ENCODE measurements around the gene ADGRG6.
"Not testable (repeated sequence)": the region's sequence is repeated elsewhere in the genome, so short reads cannot be mapped to it uniquely, and the experiment has no call there.

ADGRG6 gene

DNA sequence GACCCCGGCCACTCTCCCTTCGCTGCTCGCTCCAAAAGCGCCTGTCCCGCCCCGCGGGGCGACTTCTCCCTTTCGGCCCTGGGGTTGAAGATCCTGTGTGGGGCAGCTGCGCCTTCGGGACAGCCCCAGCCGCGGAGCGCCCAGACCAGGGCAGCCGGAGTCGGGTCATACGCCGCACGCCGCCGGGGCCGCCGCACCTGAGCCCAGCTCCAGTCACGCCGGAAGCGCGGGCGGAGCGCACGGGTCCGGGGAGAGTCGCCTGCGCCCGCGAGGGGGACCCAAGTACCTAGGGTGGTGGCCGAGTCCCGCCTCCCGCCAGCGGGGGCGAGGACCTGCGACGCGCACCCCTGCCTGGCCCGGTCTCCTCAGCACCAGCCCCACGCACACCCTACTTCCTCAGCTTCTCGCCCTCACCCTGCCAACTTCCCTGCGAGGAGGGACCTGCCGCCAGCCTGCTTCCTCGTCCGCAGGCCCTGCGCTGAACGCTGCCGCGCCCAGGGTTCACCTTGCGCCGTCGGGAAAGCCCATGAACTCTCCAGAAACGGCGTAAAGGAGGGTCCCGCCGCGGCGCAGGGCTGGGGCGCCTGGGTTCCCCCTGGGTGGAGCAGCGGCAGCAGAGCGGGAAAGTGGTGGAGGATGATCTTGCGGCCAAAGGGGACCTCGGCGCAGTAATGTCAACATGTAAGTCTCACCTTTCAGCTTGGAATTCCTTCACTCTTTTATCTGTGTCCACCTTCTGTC lies at the start of gene ADGRG6:
TSS of gene ADGRG6 (plus strand) at position 357 of the 741 bp plus-strand sequence. CDS start at position 680, 323 bp downstream.
- DNase-seq: no peak

DNA sequence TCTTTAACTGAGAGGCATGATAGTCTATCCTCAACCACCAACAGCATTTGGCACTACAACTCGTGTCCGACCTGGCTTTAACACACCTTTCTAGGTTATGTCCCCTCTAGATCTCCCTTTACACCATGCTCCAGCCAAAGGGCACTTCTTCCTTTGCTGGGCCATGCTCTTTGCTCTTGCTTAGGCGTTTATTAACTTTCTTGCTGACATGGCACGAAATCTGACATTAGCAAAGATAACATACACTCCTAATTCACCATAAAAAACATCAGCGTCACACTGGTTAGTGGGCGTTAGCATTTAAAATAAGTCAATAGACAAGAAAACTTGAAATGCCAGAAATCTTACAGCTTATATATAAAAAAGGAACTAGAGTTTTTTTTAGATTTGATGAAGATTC lies 47.3 kb upstream of the ADGRG6 start:
- no peak for DNase-seq

DNA sequence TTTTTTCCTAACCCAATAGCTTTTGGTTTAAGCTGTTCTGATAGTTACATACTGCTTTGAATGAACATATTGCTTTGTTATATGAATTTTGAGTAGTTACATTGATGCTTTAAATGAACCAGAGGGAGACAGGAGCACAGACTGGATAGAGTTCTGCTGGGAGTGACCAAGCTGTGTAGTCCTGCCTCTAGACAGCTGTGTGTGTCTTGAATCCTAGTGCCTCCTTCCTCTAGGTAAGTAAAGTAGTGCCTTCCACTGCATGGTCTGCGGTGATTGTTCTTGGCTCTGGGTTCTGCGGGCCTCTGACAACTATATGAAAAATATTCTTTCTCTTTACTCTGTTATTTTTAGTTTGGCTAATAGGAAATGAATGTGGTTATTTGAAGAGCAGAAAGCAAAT lies 46.0 kb upstream of the ADGRG6 start:
- no peak for DNase-seq

DNA sequence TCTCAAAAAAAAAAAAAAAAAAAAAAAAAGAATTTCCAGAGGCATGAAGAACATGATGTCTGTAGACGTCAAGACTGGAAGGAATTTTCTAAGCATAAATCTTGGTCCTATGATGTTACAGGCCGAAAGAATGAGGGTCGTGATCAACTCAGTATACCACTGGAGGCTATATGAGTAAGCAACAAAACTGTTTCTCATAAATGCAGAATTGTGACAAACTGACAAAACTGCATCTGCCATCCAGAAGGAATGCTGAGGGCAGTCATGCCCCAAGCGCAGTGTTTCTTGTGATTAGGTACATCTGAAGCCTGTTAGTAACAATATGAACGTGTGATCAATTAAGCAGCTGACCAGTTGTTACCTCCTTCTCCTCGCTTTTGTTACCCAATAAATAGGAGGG lies 43.5 kb upstream of the ADGRG6 start:
- DNase-seq: no peak

DNA sequence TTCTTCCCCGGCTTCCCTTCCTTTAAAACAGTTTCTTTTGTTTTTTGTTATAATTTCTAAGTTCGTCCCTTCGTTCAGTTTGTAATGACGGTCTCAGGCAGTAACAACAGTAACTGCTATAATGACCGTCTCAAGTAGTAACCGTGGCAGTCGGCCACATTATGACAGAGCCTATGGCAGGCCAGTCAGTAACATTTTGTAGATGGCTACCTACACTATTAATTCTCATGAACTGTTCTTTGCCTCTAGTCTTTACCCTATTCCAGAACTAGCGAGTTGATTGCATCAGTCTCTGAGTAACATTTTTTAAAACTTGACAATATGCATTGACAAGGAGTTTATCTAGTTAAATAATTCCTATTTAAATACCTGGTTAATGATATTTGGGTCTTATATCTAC lies 43.0 kb upstream of the ADGRG6 start:
- DNase-seq: no peak

DNA sequence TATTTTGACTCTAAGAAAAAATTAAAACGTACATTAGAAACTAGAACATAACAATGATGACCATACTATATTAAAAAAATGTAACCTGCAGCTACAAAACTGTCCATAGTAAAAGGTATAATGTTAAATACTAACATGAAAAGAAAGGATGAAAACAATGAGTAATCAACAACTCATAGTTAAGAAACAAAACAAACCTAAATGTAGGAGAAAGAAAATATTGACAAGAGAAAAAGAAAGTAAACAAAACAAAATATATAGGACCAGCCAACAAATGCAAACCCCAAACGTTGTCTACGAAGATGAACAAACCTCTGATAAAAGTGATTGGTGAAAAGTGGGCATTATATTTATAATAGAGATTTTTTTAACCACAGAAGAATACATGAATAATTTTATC lies 41.1 kb upstream of the ADGRG6 start:
- no peak for DNase-seq

DNA sequence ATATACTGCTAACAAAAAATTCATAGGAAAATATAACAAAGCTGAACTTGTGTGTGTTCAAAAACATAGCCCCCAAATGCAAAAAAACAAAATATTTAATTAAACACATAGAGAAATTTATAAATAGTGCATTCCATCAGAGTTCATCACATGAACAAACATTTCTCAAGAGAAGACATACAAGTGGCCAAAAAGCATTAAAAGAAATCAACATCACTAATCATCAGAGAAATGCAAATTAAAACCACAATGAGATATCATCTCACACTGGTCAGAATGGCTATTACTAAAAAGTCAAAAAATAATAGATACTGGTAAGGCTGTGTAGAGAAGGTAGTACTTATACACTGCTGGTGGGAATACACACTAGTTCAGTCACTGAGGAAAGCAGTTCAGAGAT lies 39.6 kb upstream of the ADGRG6 start:
- DNase-seq: no peak

DNA sequence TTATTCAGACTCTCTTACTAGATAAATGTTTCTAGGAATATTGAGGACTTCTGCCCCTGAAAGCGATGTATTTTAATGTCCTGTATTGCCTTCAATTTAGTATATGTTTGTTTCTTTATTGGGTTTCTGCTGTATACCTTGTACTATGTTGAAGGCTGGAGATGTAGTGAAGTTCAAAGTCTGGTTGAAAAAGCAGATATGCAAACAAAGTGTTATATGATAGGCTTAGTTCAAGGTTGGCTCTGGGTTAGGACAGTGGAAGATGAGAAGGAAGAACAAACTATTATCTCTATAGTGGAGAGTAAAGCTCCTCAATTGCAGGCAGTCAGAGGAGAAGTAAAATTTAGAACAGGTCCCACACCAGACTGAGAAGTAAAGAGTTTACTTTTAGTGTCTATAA lies 36.3 kb upstream of the ADGRG6 start:
- DNase-seq: no peak

DNA sequence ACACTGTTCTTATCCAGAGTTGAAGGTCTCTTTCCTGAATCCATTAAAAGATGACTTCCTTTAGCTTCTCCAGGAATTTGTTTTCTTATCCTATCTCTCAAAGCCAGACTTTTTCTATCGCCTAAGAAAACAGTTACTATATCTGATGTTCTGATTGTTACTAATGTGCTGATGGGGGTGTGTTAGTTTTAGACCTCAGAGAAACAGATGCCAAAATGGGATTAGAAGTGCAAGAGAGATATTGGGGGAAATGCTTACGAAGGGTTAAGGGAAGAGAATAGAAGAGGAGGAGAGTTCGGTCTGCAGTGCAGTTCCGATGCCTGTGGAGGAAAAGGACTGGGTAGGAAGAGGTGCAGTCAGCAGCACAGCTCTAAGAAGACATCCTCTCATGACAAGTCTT lies 35.7 kb upstream of the ADGRG6 start:
- DNase-seq: no peak

DNA sequence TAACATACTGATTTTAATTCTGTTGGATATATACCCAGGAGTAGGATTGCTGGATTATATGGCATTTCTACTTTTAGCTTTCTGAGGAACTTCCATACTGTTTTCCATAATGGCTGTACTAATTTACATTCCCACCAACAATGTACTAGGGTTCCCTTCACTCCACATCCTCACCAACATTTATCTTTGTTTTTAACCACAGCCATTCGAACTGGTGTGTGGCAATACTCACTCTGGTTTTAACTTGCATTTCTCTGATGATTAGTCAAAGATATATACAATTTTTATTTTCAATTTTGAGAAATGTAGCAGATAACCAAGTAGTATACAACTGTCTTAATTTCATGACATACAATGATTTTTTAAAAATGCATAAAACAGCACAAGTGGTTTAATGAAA lies 30.3 kb upstream of the ADGRG6 start:
- DNase-seq: no peak

DNA sequence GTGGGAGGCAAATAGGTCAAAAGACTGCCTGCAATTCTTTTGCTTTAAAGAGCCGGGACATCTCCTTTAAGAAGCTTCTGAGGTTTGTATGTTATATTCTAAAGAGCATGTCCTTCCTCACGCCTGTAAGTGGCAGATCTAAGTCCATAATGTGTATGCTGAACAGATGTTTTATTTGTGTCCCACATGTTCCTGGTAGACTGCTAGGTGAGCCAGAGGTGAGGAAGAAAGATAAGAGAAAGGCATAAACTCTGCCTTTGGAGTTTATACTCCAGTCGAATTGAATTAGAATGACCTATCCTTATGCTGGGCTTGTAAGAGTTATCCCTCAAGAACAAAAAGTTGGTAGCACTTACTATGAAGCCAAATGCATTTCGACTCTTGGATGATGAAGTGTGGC lies 27.2 kb upstream of the ADGRG6 start:
- no peak for DNase-seq

DNA sequence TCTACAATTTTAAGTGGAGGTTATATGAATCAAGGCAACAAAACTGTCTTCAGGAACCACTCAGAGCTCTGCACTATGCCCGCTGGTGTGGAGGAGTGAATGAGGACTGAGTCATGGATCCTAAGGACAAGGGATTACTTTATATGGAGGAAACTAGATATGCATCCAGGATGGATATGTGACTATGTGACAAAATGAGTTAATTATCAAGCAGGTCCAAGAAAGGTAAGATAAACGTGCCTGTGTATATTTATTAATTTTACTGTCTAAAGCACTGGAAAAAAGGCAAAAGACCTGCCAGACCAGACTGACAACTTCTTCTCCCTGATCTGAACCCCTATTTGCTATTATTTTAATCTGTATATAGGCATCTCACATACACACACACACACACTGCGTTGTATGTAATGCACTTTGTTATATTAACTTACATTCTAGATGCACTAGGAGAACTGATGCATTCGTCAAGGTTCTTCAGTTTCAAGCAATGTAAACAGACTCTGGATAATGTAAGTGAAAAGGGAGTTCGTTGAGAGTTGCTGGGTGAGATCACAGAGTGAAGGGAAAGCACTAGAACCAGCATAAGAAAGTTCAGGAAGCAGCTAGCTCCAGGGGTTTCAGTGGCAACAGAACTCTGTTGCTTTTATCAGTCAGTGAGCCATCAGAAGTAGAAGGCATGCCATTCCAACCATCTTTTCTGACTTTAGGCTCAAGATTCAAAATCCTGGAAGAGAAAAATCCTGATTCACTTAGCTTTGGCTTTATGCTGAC lies 26.4 kb upstream of the ADGRG6 start:
- no peak for DNase-seq

DNA sequence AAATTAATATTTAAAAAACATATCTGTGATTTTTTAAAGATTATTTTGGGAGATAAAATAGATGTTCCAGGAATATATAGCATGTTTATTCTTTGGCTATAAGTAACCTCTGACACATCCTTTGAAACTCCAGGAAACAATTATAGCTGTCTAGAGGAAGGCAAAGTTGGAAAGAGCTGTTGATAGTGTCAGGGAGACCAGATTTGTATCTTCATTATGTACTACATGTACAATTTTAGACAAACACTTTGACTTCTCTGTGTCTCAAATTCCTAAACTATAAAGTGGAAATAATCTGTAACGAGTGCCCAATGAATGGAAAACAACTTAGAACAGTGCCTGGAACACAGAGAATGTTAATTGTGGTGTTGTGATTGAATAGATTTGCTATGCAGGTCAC lies 25.6 kb upstream of the ADGRG6 start:
- DNase-seq: no peak

DNA sequence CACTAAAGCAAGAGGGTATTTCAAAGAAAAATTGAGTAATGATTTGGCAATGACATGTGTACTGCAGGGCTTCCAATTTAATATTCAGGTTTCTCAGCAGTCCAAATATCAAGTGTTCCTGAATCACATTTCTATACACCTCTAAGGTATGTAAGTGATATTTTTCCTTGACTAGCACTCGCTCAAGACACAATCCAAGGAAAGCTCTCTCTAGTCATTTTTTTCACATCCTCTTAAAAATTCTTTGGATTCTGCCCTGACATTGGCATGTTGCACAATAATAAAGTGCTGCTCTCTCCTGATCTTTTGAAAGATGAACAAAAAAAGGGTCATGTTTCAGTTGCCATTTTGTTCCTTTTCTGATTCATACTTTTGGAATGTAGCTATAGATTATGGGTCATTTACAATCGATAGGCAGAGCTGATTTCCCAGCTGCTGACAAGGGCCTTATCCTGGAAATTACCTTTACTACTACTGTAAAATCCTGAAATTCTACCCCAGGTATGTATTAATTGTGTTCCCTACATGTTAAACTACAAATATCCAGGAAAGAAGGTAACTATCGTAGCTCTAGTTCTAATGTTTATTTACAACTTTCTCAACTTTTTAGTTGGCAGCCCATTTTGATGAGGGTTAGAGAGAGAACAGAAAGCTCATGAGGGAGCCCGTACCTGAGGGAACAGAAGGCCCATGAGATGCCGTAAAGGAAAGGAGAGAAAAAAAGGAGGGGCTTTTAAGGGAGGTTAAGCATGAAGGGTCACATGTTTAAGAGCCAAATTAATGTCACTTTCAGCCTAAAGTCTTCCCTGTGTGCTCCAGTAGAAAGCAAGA lies 22.2 kb upstream of the ADGRG6 start:
- no peak for DNase-seq

DNA sequence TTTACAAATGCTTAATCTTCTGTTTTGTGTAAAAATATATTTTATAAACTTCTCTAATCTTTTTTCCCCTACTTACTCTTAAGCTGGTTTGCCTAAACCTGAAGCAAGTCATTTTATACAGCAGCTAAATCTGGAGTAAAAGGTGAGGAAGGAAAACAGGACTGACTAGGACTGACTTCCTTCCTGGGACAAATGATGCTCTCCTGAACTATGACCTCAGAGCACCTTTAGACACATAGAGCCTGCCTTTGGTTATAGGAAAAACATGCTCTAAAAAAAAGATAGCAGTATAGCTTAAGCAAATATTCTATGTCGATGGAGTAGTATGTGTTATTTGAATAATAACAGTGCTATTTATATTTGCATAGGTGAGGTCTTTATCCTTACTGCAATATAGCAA lies 21.5 kb upstream of the ADGRG6 start:
- DNase-seq: no peak

DNA sequence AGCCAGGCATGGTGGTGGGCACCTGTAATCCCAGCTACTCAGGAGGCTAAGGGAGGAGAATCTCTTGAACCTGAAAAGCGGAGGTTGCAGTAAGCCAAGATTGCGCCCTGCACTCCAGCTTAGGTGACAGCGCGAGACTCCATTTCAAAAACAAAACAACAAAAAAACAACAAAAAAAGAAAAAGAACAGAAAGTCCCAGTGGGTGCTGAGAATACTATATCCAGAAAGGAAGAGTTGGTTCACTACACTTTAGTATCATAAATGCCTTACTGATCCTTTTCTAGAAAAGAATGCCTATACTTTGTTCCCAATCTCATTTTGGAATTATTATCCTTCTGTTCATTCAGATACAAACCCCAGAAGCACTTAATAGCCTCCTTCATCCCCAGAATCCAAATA lies 20.9 kb upstream of the ADGRG6 start:
- no peak for DNase-seq

DNA sequence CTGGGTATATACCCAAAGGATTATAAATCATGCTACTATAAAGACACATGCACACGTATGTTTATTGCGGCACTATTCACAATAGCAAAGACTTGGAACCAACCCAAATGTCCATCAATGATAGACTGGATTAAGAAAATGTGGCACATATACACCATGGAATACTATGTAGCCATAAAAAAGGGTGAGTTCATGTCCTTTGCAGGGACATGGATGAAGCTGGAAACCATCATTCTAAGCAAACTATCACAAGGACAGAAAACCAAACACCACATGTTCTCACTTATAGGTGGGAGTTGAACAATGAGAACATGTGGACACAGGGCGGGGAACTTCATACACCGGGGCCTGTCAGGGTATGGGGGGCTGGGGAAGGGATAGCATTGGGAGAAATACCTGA lies 18.7 kb upstream of the ADGRG6 start:
- DNase-seq: not testable (repeated sequence)

DNA sequence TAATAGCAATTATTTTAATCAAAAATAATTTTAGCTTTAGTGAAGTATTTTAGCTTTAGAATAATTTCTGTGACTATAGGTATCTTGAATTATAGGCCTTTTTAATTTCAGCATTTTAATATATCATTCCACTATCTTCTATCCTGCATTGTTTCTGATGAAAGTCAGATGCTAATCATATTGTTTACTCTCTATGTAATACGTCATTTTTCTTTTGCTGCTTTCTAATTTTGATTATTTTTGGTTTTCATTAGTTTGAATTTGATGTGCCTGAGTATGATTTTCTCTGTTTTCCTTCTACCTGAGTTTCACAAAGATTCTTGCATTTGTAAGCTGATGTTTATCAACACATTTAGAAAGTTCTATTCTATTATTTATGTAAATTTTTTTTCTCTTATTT lies 17.4 kb upstream of the ADGRG6 start:
- DNase-seq: no peak

DNA sequence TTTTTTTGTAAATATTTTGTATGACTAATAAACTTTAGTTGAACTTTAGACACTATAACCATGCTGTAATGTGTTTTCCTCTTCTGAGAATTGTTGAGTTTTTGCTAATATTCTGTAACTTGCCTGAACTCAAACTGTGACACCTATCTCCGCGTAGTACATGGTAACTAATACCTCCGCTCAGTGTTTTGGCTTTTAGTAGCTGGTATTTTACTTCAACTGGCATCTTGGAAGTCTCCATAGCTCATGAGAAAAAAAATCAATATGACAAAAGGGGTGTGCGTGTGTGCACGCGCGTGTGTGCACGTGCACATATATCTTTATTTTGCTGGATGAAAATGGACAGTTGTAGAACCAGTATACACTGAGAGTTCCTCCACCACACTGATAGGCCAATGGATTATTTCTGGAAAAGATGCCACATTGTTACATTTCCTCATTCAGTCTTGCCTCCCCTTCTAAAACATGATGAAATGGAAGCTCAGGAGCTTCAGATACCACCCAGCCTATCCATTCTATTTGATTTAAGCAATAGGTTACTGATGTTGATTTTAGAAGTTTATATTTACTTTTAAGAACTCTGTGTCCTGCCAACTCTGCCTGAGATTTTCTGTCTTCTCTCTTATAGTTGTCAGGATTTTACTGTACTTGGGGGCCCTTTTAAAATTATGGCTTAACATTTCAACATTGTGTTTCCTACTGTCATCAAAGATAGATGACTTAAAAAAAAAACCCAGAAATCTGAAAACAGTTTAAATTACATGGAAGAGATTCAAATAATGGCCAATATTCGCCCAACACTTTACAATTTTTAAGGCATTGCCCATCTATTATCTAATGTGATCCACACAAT lies 16.3 kb upstream of the ADGRG6 start:
- DNase-seq: no peak

DNA sequence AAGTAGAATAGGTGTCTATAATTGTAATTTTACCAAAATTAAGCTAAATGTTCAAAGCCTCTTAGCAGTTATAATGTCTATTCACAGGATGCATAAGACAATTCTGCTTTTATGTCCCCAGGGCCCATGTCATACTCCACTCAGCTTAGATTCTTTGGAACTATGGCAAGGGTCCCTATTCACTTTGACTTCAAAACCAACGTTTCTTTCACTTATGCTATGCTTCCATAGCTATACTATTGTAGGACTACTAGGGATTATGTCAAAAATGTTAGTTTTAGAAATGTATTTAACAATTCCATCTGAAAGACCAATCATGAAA lies 15.8 kb upstream of the ADGRG6 start:
- DNase-seq: no peak

DNA sequence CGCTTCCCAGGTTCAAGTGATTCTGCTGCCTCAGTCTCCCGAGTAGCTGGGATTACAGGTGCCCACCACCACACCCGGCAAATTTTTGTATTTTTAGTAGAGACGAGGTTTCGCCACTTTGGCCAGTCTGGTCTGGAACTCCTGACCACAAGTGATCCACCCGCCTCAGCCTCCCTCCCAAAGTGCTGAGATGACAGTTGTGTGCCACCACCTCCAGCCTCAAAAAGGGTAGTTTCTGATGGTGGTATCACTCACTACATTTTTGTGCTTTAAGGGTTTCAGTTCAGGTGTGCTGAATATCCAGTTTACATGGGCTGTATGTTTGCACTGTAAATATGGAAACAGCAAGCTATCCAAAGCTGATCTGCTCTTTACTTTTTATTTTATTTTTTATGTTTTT lies 12.1 kb upstream of the ADGRG6 start:
- DNase-seq: no peak

DNA sequence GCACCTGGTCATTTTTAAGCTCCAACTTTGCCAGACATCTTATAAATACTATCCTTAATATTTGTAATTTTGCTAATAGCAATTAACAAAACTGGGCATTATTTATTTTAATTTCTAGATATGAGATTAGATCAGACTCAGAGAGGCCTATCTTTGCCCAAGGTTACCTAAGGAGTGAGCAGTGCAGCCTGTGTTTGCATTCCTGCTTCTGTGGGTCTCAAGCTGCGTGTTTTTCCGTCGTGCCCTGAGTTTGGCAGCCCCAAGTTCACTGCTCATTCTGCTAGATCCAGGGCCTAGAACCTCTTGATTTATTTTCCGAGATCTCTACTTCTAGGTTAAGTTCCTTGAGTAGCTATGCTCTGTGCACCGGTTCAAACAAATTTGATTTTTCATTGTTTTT lies 11.0 kb upstream of the ADGRG6 start:
- DNase-seq: no peak

DNA sequence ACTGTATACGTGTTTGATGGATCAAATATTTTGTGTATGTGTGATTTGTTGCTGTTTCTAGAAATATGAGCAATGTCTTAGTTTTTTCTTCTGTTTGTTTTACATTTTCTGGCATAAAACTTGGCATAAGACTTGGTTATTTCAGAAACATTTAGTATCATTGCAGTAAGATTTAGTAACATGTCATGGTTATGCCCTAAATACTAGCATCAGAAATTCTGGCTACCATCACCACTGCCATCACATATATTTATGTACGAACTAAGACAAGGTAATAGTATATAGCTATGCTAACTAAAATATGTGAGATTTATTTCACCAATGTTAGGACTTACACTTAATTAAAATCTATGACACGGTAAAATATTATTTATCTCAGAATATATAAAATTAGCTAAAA lies 10.3 kb upstream of the ADGRG6 start:
- DNase-seq: no peak
